Thyroid gland (tissue), 4 donors: ENCODE data around the gene TMEM198.

Experiments
- CTCF ChIP-seq, 6 experiments: fragments of 200-600 bp in 3 of 6; fragments of 450-650 bp in 3 of 6; sonication (generic) in 3 of 6; IDR thresholded peaks; one replicate each; pipeline ENCODE4 v1.5.1; 2016 to 2019; ENCODE audit warnings: antibody characterized with exemption in 6 of 6, mild to moderate bottlenecking in 2 of 6, inconsistent platforms in 1 of 6, moderate library complexity in 1 of 6
- POLR2A ChIP-seq, 2 donors: fragments of 450-650 bp; IDR thresholded peaks; one replicate each; pipeline ENCODE4 v1.6.1; 2017; ENCODE audit warnings: antibody characterized with exemption in 2 of 2, mild to moderate bottlenecking in 2 of 2, moderate library complexity in 1 of 2

DNA sequence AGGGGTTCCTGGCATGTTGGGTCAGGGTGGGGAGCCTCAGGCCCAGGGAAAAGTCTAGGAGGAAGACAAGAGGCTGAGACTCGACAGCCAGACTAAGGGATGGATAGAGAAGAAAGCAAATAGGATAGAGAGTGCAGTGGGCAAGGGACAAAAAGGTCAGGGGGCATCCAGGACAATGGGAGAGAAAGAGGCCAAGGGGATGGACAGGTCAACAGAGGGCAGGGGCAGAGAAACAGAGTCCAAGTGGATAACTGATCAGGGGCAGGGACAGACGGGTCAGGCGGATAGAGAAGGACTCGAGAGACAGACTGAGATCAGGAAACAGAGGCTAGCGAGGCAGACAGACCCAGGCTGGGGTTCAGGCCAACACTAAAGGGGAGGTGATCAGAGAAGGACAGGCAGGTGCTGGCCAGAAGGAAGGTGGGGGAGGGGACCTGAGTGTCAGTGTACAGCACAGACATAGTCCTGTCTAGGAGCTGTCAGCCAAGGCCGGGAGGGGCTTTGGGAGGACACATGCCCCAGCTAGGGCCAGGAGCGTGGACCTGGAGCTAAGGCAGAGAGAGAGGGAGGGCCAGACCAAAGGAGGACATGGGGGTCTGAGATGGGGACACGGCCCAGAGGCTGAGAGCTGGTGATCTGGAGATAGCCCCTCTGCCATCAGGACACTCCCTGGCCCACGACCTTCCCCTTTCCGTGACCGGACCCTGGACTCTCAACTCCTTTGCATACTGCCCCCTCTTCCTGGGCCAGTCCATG lies 17.3 kb upstream of the TMEM198 start:
- TF ChIP-seq CTCF (IDR thresholded peaks at IDR 0.05) (no peak), POLR2A (IDR thresholded peaks at IDR 0.05) (no peak)
